Type B pancreatic cell (in vitro differentiated cells): ENCODE results near the gene GJB5. TPM values are rescaled to one million over a fixed set of nuclear protein-coding genes. Genes with fewer than 3 reads are reported as not detected.

ENCODE experiments used
- DNase-seq: peaks from one replicate; pipeline ENCODE4 v3.0.0; 2021; ENCODE audit warnings: mixed read lengths; ENCODE audit not compliant: unreplicated experiment; ENCODE audit errors: extremely low spot score
- H3K27ac Mint-ChIP-seq: 2 replicates; pipeline ENCODE4 v1.8.0; 2021; ENCODE audit warnings: mild to moderate bottlenecking, mixed read lengths
- H3K27me3 Mint-ChIP-seq: 2 replicates; pipeline ENCODE4 v1.8.0; 2021; ENCODE audit warnings: mixed read lengths
- H3K36me3 Mint-ChIP-seq: 2 replicates; pipeline ENCODE4 v1.8.0; 2021; ENCODE audit warnings: mixed read lengths
- H3K4me1 Mint-ChIP-seq: one replicate; pipeline ENCODE4 v1.8.0; 2021; ENCODE audit warnings: mixed read lengths; ENCODE audit not compliant: unreplicated experiment
- H3K4me3 Mint-ChIP-seq: 2 replicates; pipeline ENCODE4 v1.8.0; 2021; ENCODE audit warnings: mild to moderate bottlenecking, mixed read lengths
- H3K9me3 Mint-ChIP-seq: 2 replicates; pipeline ENCODE4 v1.8.0; 2021; ENCODE audit warnings: mixed read lengths
- total RNA-seq: library from RNA; stranded (reverse); gene quantifications from 2 replicates; pipeline ENCODE4 v1.2.1, GENCODE V29; 2021; ENCODE audit warnings: low replicate concordance
- TF ChIP-seq, protein P1 (sequence below): fragments of 200-600 bp; sonication (generic); conservative IDR thresholded peaks from 2 replicates; pipeline ENCODE4 v1.5.0; 2021; ENCODE audit warnings: antibody characterized with exemption, mild to moderate bottlenecking

Gene GJB5
- total RNA-seq, 1 donor from 2014 or later: 2.0 TPM

DNA sequence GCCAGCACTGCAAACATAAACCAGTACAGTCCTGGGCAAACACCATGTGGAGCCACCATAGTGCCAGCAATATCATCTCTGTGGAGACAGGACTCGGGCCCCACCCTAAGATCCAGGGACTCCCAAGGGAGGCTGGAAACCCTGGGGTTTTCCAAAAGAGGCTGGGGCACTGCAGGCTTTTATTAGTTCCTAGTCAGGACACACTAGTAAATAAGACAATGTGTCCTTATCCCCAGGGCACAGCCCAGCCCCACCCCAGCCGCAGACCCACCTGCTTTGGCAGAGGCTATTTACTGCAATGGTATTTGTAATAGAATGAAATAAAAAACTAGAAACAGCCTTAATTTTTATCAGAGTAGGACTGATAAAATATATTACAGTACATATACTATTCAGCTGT, 25.7 kb downstream of the GJB5 start:
- Mint-ChIP-seq H3K4me1 (no peaks in the 10 kb centered on the region), H3K9me3 (no peaks in the 10 kb centered on the region), H3K27me3 (peaks cover 67% of the 10 kb centered on the region), H3K27ac (peak overlapping the region; percentile 81), H3K36me3 (no peaks in the 10 kb centered on the region), H3K4me3 (peak overlapping the region; percentile 82)
- TF ChIP-seq, protein P1, sequence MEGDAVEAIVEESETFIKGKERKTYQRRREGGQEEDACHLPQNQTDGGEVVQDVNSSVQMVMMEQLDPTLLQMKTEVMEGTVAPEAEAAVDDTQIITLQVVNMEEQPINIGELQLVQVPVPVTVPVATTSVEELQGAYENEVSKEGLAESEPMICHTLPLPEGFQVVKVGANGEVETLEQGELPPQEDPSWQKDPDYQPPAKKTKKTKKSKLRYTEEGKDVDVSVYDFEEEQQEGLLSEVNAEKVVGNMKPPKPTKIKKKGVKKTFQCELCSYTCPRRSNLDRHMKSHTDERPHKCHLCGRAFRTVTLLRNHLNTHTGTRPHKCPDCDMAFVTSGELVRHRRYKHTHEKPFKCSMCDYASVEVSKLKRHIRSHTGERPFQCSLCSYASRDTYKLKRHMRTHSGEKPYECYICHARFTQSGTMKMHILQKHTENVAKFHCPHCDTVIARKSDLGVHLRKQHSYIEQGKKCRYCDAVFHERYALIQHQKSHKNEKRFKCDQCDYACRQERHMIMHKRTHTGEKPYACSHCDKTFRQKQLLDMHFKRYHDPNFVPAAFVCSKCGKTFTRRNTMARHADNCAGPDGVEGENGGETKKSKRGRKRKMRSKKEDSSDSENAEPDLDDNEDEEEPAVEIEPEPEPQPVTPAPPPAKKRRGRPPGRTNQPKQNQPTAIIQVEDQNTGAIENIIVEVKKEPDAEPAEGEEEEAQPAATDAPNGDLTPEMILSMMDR: no peak
- no peak for DNase-seq

DNA sequence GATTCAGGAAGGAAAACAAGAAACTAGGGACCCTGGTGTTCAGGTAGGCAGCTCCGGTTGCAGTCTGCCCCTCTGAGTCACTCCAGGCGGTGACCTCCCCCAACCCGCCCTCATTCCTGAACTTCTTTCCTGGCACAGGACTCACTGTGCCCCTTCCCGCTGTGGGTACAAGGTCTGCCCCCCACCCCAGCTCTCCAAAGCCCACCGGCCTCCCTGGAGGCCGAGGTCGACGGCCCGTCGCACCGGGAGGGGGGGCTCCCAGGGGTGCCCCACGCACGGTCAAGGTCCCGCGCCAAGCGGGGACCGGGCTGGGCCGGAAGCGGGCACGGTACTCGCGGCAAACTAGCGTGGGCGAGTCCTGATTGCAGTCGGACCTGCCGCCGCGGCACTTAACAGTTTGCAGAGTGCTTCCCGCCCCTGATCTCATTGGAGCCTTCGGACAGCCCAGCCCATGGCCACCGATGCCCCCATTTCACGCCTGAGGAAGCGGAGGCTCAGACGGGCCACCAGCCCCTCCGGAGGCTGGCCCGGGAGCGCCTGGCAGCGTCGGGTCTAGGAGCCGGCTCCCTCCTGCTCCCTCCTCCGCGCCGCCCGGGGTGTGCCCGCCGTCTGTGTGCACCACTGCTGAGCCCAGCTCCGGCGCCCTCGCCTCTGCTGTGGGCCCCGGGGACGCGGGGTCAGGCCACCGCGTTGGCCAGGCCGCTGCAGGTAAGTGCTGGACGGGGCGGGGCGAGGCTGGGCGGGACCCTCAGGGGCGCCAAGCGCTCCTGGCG, 26.4 kb downstream of the GJB5 start, which contains the start of gene GJB3:
Gene GJB3, plus strand, starts transcription at position 144 of the 773 bp plus-strand sequence. CDS start 3,549 bp downstream, outside the sequence.
- H3K4me1 Mint-ChIP-seq: no peaks in the 10 kb centered on the region
- DNase-seq: no peak
- peak within 1 kb of the TSS; percentile 91 for H3K27ac Mint-ChIP-seq
- peak within 1 kb of the TSS; percentile 84 for H3K4me3 Mint-ChIP-seq
- TF ChIP-seq, protein P1: peak; percentile 8
- no peaks in the 10 kb centered on the region for H3K9me3 Mint-ChIP-seq
- no peaks in the 10 kb centered on the region for H3K36me3 Mint-ChIP-seq
- peaks cover 67% of the 10 kb centered on the region for H3K27me3 Mint-ChIP-seq

DNA sequence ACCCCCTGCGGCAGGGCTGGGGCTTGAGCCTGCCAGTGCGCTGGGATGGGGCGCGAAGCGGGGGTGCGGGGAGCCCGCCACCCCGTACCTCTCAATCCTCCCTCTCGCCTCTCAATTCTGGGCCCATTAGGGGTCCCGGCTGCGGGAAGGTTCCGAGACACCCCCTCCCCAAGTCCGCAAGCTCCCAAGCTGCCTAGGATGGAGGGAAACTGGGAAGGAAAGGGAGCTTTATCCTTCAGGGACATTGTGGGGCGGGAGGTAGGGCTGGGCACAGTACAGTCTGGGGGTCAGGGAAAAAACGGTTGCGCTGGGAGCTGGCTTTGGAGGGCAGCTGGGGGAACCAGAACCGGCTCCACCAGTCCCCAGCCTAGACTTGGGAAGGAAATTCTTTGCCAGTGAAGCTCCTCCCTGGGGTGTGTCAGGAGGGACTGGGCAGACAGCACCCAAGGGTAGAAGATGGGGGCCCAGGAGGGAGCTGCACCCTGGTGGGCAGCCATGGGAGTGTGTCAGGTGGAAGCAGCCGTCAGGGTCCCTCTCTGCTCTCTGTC, 27.1 kb downstream of the GJB5 start:
- no peaks in the 10 kb centered on the region for H3K36me3 Mint-ChIP-seq
- no peak for DNase-seq

DNA sequence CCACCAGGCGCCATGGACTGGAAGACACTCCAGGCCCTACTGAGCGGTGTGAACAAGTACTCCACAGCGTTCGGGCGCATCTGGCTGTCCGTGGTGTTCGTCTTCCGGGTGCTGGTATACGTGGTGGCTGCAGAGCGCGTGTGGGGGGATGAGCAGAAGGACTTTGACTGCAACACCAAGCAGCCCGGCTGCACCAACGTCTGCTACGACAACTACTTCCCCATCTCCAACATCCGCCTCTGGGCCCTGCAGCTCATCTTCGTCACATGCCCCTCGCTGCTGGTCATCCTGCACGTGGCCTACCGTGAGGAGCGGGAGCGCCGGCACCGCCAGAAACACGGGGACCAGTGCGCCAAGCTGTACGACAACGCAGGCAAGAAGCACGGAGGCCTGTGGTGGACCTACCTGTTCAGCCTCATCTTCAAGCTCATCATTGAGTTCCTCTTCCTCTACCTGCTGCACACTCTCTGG, 29.9 kb downstream of the GJB5 start:
- Mint-ChIP-seq H3K27ac (peak overlapping the region; percentile 51), H3K27me3 (peaks cover 66% of the 10 kb centered on the region), H3K36me3 (no peaks in the 10 kb centered on the region), H3K4me1 (no peaks in the 10 kb centered on the region), H3K4me3 (no peak overlapping the region), H3K9me3 (no peaks in the 10 kb centered on the region)
- TF ChIP-seq, protein P1: no peak
- DNase-seq: no peak

More for the DNA sequence above, 27.1 kb downstream of the GJB5 start:
- H3K27ac Mint-ChIP-seq: peak overlapping the region; percentile 91
- H3K4me1 Mint-ChIP-seq: no peaks in the 10 kb centered on the region
- peak overlapping the region; percentile 84 for H3K4me3 Mint-ChIP-seq
- H3K27me3 Mint-ChIP-seq: peaks cover 73% of the 10 kb centered on the region
- TF ChIP-seq, protein P1: peak; percentile 6
- H3K9me3 Mint-ChIP-seq: no peaks in the 10 kb centered on the region

DNA sequence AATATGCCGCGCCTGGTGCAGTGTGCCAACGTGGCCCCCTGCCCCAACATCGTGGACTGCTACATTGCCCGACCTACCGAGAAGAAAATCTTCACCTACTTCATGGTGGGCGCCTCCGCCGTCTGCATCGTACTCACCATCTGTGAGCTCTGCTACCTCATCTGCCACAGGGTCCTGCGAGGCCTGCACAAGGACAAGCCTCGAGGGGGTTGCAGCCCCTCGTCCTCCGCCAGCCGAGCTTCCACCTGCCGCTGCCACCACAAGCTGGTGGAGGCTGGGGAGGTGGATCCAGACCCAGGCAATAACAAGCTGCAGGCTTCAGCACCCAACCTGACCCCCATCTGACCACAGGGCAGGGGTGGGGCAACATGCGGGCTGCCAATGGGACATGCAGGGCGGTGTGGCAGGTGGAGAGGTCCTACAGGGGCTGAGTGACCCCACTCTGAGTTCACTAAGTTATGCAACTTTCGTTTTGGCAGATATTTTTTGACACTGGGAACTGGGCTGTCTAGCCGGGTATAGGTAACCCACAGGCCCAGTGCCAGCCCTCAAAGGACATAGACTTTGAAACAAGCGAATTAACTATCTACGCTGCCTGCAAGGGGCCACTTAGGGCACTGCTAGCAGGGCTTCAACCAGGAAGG, 30.5 kb downstream of the GJB5 start:
- H3K4me1 Mint-ChIP-seq: no peaks in the 10 kb centered on the region

More for the DNA sequence above, 30.5 kb downstream of the GJB5 start:
- H3K9me3 Mint-ChIP-seq: no peaks in the 10 kb centered on the region
- H3K27ac Mint-ChIP-seq: peak overlapping the region; percentile 51
- peak; percentile 56 for DNase-seq
- H3K4me3 Mint-ChIP-seq: no peak overlapping the region
- TF ChIP-seq, protein P1: no peak
- H3K27me3 Mint-ChIP-seq: peaks cover 65% of the 10 kb centered on the region
- H3K36me3 Mint-ChIP-seq: no peaks in the 10 kb centered on the region
